Stomach smooth muscle (tissue), 2 donors: ENCODE results near the gene ATXN1.
"Not testable (repeated sequence)": the region's sequence is repeated elsewhere in the genome, so short reads cannot be mapped to it uniquely, and the experiment has no call there.

Source experiments
- H3K27ac ChIP-seq: one replicate; pipeline ENCODE4 v1.7.0; 2013; ENCODE audit warnings: mild to moderate bottlenecking, low read length, inconsistent platforms
- H3K27me3 ChIP-seq, 2 donors: one replicate each; pipeline ENCODE4 v1.7.0; 2013; ENCODE audit warnings: low read length in 2 of 2; ENCODE audit not compliant: insufficient read depth in 2 of 2, control insufficient read depth in 1 of 2
- H3K36me3 ChIP-seq, 2 donors: one replicate each; pipeline ENCODE4 v1.7.0; 2013; ENCODE audit warnings: low read length in 2 of 2; ENCODE audit not compliant: control insufficient read depth in 2 of 2, insufficient read depth in 2 of 2
- H3K4me1 ChIP-seq: one replicate; pipeline ENCODE4 v1.7.0; 2013; ENCODE audit warnings: low read length; ENCODE audit not compliant: control insufficient read depth, insufficient read depth
- H3K4me3 ChIP-seq, 2 donors: one replicate each; pipeline ENCODE4 v1.7.0; 2013; ENCODE audit warnings: low read length in 2 of 2
- H3K9ac ChIP-seq, 2 donors: one replicate each; pipeline ENCODE4 v1.7.0; 2013; ENCODE audit warnings: low read length in 2 of 2, mild to moderate bottlenecking in 1 of 2
- H3K9me3 ChIP-seq, 2 donors: one replicate each; pipeline ENCODE4 v1.7.0; 2013; ENCODE audit warnings: low read length in 2 of 2; ENCODE audit not compliant: control insufficient read depth in 2 of 2
- donor health status: healthy.
- donor health status: Pancreatic carcinoma.

ATXN1 gene

DNA sequence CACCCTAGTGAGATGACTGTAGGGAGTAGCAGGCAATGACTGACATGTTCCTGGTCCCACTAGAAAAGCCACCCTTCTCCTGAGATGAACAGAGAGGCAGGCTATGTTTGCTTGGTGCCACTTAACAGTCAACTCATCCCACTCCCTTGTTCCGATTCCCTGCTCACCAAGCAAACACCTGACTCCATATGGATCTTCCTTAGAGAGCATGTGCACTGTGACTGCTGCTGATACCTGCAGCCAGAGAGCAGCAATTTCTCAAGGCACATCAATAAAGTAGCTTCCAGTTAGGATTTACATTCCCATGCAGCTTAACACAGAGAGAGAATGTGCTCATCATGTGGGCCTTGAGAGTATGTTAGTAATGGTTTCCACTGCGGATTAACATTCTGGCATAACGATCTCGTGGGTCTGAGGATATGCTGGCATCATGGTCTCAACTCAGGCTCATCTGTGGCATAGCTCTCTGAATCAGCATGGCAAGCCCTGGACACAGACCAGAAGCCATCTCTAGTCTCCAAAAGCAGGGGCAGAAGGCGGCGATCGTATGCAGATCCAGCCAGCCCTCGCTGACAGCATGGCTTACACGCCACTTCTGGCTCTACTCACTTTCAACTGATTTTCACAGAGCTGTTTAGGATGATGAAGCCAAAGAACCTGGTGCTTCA lies 43.9 kb downstream of the ATXN1 start:
- H3K36me3 ChIP-seq = no peaks in the 10 kb centered on the region
- H3K27ac ChIP-seq = peak overlapping the region; percentile 70
- H3K9me3 ChIP-seq = no peaks in the 10 kb centered on the region
- H3K9ac ChIP-seq = peak overlapping the region in 1 of 2 donors; percentile 28
- peaks cover 15% of the 10 kb centered on the region for H3K4me1 ChIP-seq
- peak overlapping the region; percentile 9 to 30 for H3K4me3 ChIP-seq
- H3K27me3 ChIP-seq = no peaks in the 10 kb centered on the region

DNA sequence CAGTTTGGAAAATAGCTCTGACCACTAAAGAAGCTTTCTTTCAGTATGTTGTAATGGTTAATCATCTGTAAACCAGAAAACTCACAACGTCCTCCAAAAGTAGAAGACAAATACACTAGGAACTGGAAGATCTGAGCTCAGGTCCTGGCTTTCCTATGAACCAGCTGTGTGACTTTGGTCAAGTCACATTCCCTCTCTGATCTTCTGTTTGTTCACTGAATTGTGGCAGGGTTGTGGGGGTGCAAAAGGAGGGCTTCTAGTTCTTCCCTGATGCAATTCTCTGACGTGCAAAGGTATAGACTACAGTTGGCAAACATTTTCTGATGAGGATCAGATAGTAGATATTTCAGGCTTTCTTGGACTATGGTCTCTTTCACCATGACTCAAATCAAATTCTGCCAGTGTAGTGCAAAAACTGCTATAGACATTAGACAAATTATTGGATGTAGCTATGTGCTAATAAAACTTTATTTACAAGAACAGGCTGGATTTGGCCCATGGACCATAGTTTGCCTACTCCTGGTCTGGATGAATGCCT lies 44.9 kb downstream of the ATXN1 start:
- H3K9me3 ChIP-seq = no peaks in the 10 kb centered on the region
- peak overlapping the region; percentile 70 for H3K27ac ChIP-seq
- no peak overlapping the region for H3K9ac ChIP-seq
- no peaks in the 10 kb centered on the region for H3K36me3 ChIP-seq
- H3K4me3 ChIP-seq = no peak overlapping the region
- H3K4me1 ChIP-seq = peaks cover 15% of the 10 kb centered on the region
- no peaks in the 10 kb centered on the region for H3K27me3 ChIP-seq

DNA sequence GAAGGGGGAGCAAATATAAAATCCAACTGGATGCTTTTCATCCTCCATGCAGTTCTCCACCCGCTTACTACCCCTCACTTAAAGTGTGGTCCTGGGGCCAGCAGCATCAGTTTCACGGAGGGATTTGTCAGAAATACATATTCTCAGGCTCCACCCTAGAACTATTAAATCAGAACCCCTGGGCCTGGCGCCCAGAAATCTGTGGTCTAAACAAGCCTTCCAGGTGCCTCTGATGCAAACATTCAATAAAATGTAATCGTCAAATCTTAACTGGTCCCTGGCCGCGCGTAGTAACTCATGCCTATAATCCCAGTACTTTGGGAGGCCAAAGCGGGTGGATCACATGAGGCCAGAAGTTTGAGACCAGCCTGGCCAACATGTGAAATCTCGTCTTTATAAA lies 47.7 kb downstream of the ATXN1 start:
- Histone ChIP-seq H3K9ac (no peak overlapping the region), H3K4me3 (no peak overlapping the region), H3K36me3 (no peaks in the 10 kb centered on the region), H3K27ac (no peak overlapping the region), H3K9me3 (no peaks in the 10 kb centered on the region), H3K4me1 (peaks cover 13% of the 10 kb centered on the region), H3K27me3 (no peaks in the 10 kb centered on the region)

DNA sequence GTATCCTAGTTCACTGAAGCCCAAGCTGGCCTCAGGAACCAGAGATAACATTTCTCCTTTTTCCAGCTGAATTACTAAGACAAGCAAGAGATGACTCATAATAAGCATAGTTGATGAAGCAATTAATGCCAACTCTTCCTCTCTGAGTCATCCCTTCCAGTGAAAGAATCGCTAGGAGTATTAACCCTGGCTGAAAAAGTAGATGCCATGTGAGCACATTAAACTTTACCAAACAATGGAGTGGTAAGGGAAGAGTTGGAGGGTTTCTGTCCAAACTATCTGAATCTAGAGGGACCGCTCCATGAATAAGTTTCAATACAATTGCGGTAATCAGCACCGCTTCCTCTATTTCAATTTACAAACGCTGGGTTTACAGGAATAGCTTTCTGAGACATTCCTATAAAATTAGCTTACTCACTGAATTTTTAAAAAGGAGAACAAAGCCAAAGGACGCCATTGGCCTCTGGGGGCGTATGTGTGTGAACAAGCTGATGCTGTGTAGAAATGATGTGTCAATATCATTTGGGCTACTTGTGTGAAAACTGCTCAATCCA lies 48.3 kb downstream of the ATXN1 start:
- no peaks in the 10 kb centered on the region for H3K27me3 ChIP-seq
- H3K36me3 ChIP-seq = no peaks in the 10 kb centered on the region
- H3K4me1 ChIP-seq = peaks cover 9% of the 10 kb centered on the region
- no peaks in the 10 kb centered on the region for H3K9me3 ChIP-seq
- no peak overlapping the region for H3K27ac ChIP-seq
- no peak overlapping the region for H3K9ac ChIP-seq
- peak overlapping the region in 1 of 2 donors; percentile 0 for H3K4me3 ChIP-seq

DNA sequence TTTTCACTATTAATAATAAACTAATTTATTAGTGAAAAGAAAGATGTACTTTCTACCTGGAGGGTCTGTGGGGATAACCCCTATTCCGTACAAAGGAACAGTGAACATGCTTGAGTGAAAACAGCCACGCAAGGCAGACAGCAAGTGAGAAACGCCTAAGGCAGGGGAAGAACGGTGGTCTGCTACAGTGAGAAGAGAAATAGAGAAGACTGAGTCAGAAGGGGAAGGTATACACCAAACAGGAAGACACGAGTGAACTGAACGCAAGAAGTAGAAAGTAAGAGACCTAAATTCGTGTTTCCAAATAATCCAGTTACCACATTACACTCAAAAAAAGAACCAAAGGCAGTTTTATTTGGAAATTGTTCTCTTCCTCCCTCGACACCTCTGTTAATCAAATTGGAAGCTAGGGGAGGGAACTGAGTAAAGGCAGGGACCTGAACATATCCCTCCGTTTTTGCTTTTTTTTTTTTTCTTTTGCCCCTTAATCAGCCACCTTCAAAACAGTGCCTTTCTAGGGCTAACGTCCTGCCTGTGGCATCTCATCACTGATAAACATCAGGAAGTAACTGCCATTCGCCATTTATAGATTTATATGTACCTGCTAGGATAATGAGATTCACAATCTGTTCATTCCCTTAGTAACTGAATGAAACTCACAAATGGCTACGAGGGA lies 48.9 kb downstream of the ATXN1 start:
- H3K27ac ChIP-seq = peak overlapping the region; percentile 46
- H3K9me3 ChIP-seq = no peaks in the 10 kb centered on the region
- H3K9ac ChIP-seq = peak overlapping the region in 1 of 2 donors; percentile 29
- H3K4me1 ChIP-seq = peaks cover 6% of the 10 kb centered on the region
- peak overlapping the region in 1 of 2 donors; percentile 0 for H3K4me3 ChIP-seq
- no peaks in the 10 kb centered on the region for H3K27me3 ChIP-seq
- H3K36me3 ChIP-seq = no peaks in the 10 kb centered on the region

DNA sequence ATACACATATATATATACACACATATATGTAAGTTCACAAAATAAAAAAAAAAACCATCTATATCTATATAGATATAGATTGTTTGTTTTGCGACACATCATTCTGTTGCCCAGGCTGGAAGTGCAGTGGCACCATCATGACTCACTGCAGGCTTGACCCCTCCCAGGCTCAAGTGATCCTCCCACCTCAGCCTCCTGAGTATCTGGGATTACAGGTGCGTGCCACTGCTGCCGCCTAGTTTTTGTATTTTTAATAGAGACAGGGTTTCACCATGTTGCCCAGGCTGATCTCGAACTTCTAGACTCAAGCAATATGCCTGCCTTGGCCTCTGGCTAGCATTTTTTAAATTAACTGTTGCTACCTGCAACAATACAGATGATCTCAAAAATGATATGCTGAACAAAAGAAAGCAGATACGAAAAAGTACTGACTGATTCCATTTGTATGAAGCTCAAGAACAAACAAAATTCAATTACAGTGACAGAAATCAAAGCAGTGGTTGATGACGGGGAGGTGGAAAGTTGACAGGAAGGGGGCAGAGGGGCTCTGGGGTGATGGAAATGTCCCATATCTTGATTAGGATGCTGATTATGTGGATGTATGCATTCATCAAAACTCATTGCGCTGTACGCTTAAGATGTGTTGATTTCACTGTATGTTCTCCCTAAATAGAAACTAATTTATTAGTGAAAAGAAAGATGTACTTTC lies 49.6 kb downstream of the ATXN1 start:
- H3K4me3 ChIP-seq = no peak overlapping the region
- H3K4me1 ChIP-seq = no peaks in the 10 kb centered on the region
- no peak overlapping the region for H3K9ac ChIP-seq
- H3K27ac ChIP-seq = peak overlapping the region; percentile 46
- H3K9me3 ChIP-seq = no peaks in the 10 kb centered on the region
- no peaks in the 10 kb centered on the region for H3K27me3 ChIP-seq
- H3K36me3 ChIP-seq = no peaks in the 10 kb centered on the region

DNA sequence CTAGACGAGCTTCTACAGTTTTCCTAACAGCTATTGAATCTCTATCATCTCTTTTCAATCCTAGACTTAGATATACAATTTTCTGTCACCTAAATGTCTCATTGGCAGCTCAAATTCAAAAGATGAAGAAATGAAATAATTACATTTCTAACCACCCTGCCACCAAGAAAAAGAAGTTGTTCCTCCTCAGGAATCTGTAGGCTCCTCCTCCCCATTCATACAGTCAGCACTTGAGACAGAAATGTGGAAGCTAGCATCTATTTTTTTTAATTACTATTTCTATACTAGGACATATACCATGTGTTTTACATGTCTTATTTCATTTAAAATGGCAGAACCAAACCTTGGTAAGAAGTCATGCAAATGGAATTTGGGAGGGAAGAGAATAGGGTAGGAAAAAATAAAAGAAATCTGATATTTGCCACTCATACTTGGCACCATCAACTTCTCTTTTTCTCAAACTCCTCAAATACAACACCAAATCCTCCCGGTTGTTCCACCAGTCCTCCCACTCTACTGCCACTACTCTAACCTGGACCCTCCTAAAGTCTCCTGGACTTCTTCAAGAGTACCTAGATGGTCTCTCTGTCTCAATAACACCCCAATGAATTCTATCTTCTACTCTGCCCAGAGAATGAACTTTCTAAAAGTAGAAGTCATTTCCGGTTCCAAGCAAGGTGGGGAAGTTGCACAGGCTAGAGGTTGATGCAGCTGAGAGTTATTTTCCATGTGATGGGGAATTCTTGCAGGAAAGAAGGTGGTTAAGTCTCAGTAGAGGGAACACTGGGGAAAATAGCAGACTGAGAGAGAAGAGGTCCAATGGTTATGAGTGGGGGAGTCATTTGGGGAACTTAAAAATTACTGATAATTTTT lies 54.1 kb downstream of the ATXN1 start:
- Histone ChIP-seq H3K9me3 (no peaks in the 10 kb centered on the region), H3K27me3 (no peaks in the 10 kb centered on the region), H3K36me3 (no peaks in the 10 kb centered on the region), H3K4me1 (peaks cover 20% of the 10 kb centered on the region), H3K4me3 (no peak overlapping the region), H3K9ac (no peak overlapping the region), H3K27ac (no peak overlapping the region)

DNA sequence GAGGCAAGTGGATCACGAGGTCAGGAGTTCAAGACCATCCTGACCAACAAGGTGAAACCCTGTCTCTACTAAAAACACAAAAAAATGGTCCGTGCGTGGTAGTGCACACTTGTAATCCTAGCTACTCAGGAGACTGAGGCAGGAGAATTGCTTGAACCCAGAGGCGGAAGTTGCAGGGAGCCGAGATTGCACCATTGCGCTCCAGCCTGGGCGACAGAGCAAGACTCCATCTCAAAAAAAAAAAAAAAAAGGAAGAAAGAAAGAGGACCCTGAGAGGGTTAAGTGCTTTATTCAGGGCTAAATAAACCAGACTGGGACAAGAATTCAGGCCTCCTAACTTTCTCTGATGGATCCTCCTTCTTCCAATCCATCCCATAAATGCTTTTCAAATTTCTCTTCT lies 54.8 kb downstream of the ATXN1 start:
- peaks cover 20% of the 10 kb centered on the region for H3K4me1 ChIP-seq
- not testable (repeated sequence) for H3K36me3 ChIP-seq, H3K9ac ChIP-seq, H3K27ac ChIP-seq, H3K9me3 ChIP-seq, H3K4me3 ChIP-seq, H3K27me3 ChIP-seq

DNA sequence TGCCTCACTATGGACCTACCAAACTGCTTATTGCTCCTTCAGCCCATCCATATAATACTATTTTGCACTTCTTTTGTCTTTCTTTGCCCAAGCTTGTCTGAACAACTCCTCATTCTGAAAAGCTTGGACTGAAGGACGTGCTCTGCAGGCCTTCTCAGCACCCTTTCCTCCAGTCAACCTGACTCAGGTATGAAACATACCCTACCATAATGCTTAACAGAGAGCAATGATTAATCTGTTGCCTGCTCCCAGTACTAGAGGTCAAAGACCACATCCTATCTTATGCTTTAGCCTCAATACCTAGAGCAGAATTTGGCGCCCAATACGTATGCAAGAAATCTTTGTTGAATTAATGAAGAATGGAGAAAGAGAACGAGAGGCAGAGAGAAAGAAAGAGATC lies 55.2 kb downstream of the ATXN1 start:
- Histone ChIP-seq H3K36me3 (no peaks in the 10 kb centered on the region), H3K9ac (no peak overlapping the region), H3K4me3 (no peak overlapping the region), H3K4me1 (peaks cover 24% of the 10 kb centered on the region), H3K27me3 (no peaks in the 10 kb centered on the region), H3K9me3 (no peaks in the 10 kb centered on the region), H3K27ac (no peak overlapping the region)
